BE2C (cell line): ENCODE results near the gene LIPN.

Experiments used
- DNase-seq: peaks from one replicate; pipeline ENCODE4 v3.0.0-alpha.2; 2020
- H3K27me3 ChIP-seq: fragments of 250-450 bp; sonication (Bioruptor Pico); 2 replicates; pipeline ENCODE4 v1.5.1; 2020; ENCODE audit warnings: mild to moderate bottlenecking
- H3K36me3 ChIP-seq: fragments of 250-450 bp; sonication (Bioruptor Pico); 2 replicates; pipeline ENCODE4 v1.5.1; 2020; ENCODE audit warnings: mild to moderate bottlenecking
- H3K4me1 ChIP-seq: fragments of 250-450 bp; sonication (Bioruptor Pico); 2 replicates; pipeline ENCODE4 v1.5.1; 2020
- H3K4me3 ChIP-seq: 2 replicates; pipeline ENCODE4 v1.5.1; 2011; ENCODE audit warnings: low read depth, low read length
- H3K9me3 ChIP-seq: fragments of 250-450 bp; sonication (Bioruptor Pico); 2 replicates; pipeline ENCODE4 v1.5.1; 2020
- TF ChIP-seq, protein P1 (sequence below): IDR thresholded peaks from 2 replicates; pipeline ENCODE4 v1.5.1; 2012; ENCODE audit warnings: mild to moderate bottlenecking, low read depth, low read length

LIPN gene

DNA sequence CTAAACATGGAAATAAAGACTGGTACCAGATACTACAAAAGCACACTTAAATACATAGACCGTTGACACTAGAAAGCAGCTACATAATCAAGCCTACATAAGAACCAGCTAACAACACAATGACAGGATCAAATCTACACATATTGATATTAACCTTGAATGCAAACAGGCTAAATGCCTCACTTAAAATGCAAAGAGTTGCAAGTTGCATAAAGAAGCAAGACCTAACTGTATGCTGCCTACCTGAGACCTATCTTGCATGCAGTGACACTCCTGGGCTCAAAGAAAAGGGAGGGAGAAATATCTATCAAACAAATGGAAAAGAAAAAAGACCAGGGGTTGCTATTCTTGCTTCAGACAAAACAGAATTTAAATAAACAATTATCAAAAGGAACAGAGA is 14.2 kb upstream of the LIPN start:
- Histone ChIP-seq H3K9me3 (no peaks in the 10 kb centered on the region), H3K4me3 (no peak overlapping the region), H3K27me3 (no peaks in the 10 kb centered on the region), H3K36me3 (no peaks in the 10 kb centered on the region), H3K4me1 (no peaks in the 10 kb centered on the region)
- TF ChIP-seq, protein P1, sequence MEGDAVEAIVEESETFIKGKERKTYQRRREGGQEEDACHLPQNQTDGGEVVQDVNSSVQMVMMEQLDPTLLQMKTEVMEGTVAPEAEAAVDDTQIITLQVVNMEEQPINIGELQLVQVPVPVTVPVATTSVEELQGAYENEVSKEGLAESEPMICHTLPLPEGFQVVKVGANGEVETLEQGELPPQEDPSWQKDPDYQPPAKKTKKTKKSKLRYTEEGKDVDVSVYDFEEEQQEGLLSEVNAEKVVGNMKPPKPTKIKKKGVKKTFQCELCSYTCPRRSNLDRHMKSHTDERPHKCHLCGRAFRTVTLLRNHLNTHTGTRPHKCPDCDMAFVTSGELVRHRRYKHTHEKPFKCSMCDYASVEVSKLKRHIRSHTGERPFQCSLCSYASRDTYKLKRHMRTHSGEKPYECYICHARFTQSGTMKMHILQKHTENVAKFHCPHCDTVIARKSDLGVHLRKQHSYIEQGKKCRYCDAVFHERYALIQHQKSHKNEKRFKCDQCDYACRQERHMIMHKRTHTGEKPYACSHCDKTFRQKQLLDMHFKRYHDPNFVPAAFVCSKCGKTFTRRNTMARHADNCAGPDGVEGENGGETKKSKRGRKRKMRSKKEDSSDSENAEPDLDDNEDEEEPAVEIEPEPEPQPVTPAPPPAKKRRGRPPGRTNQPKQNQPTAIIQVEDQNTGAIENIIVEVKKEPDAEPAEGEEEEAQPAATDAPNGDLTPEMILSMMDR = no peak
- no peak for DNase-seq

DNA sequence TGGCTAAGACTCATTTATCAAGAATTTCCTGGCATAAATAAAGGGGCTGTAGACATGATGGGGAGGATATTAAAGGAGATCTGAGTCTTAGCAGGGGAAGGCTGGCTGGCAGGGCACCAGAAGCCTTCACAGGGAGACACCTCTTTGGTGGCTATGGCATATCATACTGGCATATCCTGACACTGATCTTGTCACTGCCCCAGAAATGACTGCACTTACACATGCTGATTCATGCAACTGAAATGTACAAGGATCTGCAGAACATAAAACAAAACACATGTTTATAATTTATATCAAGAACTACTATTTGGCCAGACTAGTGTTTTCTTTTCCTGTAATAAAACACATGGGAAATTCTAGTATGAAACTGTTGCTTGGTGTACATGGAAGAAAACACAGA is 5.5 kb upstream of the LIPN start:
- H3K36me3 ChIP-seq = no peaks in the 10 kb centered on the region
- TF ChIP-seq, protein P1 = no peak
- H3K4me3 ChIP-seq = no peak overlapping the region
- no peaks in the 10 kb centered on the region for H3K9me3 ChIP-seq
- DNase-seq = no peak
- no peaks in the 10 kb centered on the region for H3K4me1 ChIP-seq
- no peaks in the 10 kb centered on the region for H3K27me3 ChIP-seq

DNA sequence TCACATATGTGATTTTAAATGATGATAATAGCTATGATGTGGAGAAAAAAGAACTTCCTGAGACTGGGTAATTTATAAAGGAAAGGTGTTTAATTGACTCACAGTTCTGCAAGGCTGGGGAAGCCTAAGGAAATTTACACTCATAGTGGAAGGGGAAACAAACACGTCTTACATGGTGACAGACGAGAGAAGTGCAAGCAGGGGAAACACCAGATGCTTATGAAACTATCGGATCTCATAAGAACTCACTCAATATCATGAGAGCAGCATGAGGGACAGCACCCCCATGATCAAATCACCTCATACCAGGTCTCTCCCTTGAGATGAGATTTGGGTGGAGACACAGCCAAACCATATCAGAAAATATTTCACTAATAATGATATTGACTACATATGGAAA is 4.1 kb upstream of the LIPN start:
- TF ChIP-seq, protein P1 = no peak
- Histone ChIP-seq H3K36me3 (no peaks in the 10 kb centered on the region), H3K4me3 (no peak overlapping the region), H3K9me3 (no peaks in the 10 kb centered on the region), H3K4me1 (no peaks in the 10 kb centered on the region), H3K27me3 (no peaks in the 10 kb centered on the region)
- DNase-seq = no peak

DNA sequence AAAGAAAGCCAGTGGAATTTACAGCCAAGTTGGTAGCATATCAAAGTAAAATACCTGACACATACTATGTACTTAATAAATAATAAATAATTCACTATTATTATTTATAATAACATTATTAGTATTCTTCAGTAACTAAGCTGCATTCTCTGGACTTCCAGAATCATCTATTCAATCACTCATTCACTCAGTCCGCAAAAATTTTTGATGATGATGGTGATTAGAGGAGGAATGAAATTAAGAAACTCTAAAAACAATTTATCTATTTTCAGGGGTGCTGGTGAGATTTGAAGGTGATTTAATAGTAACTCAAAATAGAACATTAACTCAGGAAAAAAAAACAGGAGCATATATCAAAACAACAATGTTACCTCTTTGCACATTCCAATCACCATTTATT is 3.2 kb upstream of the LIPN start:
- Histone ChIP-seq H3K4me1 (no peaks in the 10 kb centered on the region), H3K9me3 (no peaks in the 10 kb centered on the region), H3K27me3 (no peaks in the 10 kb centered on the region), H3K4me3 (no peak overlapping the region), H3K36me3 (no peaks in the 10 kb centered on the region)
- TF ChIP-seq, protein P1 = no peak
- DNase-seq = no peak

DNA sequence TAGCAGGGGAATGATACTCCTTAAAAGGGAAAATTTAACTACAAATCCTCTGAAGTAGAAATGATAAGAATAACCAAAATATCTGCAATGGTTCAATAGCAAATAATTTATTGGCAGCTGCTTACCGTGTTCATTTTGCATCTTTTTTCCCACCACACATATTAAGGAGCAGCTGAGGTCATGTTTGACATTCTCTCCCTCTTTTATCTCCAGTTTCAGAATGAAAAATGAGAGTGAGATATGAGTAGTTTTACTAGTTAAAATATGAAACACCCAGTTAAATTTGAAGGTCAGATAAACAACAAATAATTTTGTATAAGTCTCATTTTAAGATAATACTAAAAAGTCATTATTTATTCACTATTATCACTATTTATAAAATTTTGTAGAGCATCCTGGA is 3.1 kb downstream of the LIPN start:
- TF ChIP-seq, protein P1 = no peak
- Histone ChIP-seq H3K27me3 (no peaks in the 10 kb centered on the region), H3K4me3 (no peak overlapping the region), H3K36me3 (no peaks in the 10 kb centered on the region), H3K4me1 (no peaks in the 10 kb centered on the region), H3K9me3 (no peaks in the 10 kb centered on the region)
- no peak for DNase-seq

DNA sequence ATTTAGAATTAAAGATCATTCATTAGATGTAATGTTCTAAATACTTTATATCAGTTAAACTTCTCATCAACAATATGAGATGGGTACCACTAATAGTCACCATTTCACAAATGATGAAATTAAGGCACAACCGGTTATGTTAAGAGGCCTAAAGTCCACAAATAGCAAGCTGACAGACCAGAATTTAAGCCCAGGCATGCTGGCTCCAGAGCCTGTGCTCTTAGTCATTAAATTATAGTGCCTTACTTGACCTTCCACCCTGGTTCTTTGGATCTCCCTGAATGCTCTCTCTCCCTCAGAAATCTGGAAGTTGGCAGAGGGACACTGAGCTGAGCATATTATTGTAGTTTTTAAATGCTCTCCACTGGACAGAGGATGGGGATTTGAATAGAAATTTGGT is 3.6 kb downstream of the LIPN start:
- DNase-seq = no peak
- no peaks in the 10 kb centered on the region for H3K36me3 ChIP-seq
- no peak overlapping the region for H3K4me3 ChIP-seq
- no peaks in the 10 kb centered on the region for H3K9me3 ChIP-seq
- H3K27me3 ChIP-seq = no peaks in the 10 kb centered on the region
- TF ChIP-seq, protein P1 = no peak
- H3K4me1 ChIP-seq = no peaks in the 10 kb centered on the region
